ENCODE data around the gene CDK2.

DNA sequence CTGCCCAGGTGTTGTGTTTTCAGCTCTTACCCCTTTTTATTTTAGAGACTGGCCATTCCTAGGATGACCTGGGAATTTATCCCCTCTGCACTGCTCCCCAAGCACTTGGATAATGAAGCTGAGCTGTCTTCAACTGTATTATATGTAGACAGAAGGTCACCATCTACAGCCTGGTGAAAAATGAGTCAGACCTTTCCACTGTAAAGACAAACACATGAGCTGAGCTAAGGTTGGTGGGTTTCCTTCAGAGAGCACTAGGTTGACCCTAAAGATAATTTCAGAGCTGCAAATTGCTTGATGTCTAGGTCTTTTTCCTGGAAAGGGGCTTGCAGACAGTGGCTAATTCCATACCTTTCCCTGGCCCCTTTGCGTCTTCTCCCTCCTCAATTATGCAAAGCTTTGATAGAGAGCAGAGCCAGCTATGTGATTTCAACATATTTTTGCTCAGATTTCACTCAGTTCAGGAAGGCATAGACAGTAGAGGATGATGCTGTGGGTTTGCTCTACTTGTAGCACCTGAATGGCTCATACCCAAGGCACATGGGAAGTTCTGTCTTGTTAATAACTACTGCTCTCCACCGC lies 45.0 kb downstream of the CDK2 start:
- no peak for TF ChIP-seq POLR2A (IDR thresholded peaks at IDR 0.05)
- TF ChIP-seq, protein P1, sequence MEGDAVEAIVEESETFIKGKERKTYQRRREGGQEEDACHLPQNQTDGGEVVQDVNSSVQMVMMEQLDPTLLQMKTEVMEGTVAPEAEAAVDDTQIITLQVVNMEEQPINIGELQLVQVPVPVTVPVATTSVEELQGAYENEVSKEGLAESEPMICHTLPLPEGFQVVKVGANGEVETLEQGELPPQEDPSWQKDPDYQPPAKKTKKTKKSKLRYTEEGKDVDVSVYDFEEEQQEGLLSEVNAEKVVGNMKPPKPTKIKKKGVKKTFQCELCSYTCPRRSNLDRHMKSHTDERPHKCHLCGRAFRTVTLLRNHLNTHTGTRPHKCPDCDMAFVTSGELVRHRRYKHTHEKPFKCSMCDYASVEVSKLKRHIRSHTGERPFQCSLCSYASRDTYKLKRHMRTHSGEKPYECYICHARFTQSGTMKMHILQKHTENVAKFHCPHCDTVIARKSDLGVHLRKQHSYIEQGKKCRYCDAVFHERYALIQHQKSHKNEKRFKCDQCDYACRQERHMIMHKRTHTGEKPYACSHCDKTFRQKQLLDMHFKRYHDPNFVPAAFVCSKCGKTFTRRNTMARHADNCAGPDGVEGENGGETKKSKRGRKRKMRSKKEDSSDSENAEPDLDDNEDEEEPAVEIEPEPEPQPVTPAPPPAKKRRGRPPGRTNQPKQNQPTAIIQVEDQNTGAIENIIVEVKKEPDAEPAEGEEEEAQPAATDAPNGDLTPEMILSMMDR (IDR thresholded peaks at IDR 0.05 in 4 of 5, conservative IDR thresholded peaks at IDR 0.05 in 1 of 5): no peak

Data from gastrocnemius medialis (tissue), 4 donors.